Breast epithelium (tissue), 4 donors: Measurements from ENCODE around the gene TMEM41A. TPM values are rescaled to one million over a fixed set of nuclear protein-coding genes. Genes with fewer than 3 reads are reported as not detected.

Experiments used
- DNase-seq, 2 donors: peaks; one replicate each; pipeline ENCODE4 v3.0.0-alpha.2; 2019; ENCODE audit warnings: low spot score in 2 of 2
- H3K27ac ChIP-seq, 2 donors: fragments of 200-600 bp; sonication (generic) in 1 of 2; one replicate each; pipeline ENCODE4 v1.5.1; 2016 to 2019; ENCODE audit warnings: mild to moderate bottlenecking in 1 of 2
- H3K27me3 ChIP-seq, 2 donors: fragments of 200-600 bp; sonication (generic) in 1 of 2; one replicate each; pipeline versions ENCODE4 v1.5.1 to v1.6.0; 2017 to 2019; ENCODE audit warnings: control low read depth in 1 of 2, mild to moderate bottlenecking in 1 of 2
- H3K36me3 ChIP-seq: fragments of 200-600 bp; one replicate; pipeline ENCODE4 v1.5.1; 2019
- H3K4me1 ChIP-seq, 2 donors: fragments of 200-600 bp; sonication (generic); one replicate each; pipeline ENCODE4 v1.5.1; 2016 to 2019; ENCODE audit warnings: control low read depth in 1 of 2
- H3K4me3 ChIP-seq, 3 donors: fragments of 200-600 bp; sonication (generic); 1 replicate in 2 of 3; 2 replicates in 1 of 3; pipeline ENCODE4 v1.5.1; 2016 to 2019; ENCODE audit warnings: mild to moderate bottlenecking in 3 of 3, moderate library complexity in 2 of 3
- H3K9me3 ChIP-seq, 2 donors: fragments of 200-600 bp; sonication (generic) in 1 of 2; one replicate each; pipeline ENCODE4 v1.5.1; 2016 to 2019; ENCODE audit warnings: control low read depth in 1 of 2
- POLR2A ChIP-seq: fragments of 450-650 bp; IDR thresholded peaks from one replicate; pipeline ENCODE4 v1.6.1; 2016; ENCODE audit warnings: antibody characterized with exemption, mild to moderate bottlenecking, moderate library complexity
- POLR2AphosphoS5 ChIP-seq, 3 donors: sonication (generic); formaldehyde crosslinking; IDR thresholded peaks; one replicate each; pipeline ENCODE4 v1.6.1; 2017; ENCODE audit warnings: antibody characterized with exemption in 3 of 3
- intact Hi-C: fragments of 100-400 bp; cut with DNase I; formaldehyde crosslinking; loops from one replicate; pipeline ENCODE4 v1.15.1; 2023; ENCODE audit warnings: low total_unique reads
- total RNA-seq, 3 donors: library from RNA; depleted of rRNA; stranded (reverse); fragments of >200 nt; gene quantifications; one replicate each; pipeline ENCODE4 v1.1.0, GENCODE V29; 2016
- TF ChIP-seq, protein P1 (sequence below), 3 donors: fragments of 450-650 bp; IDR thresholded peaks; one replicate each; pipeline ENCODE4 v1.5.1; 2016 to 2017; ENCODE audit warnings: antibody characterized with exemption in 3 of 3, mild to moderate bottlenecking in 3 of 3, moderate library complexity in 3 of 3

Gene TMEM41A
- total RNA-seq, 3 donors from 2014 or later = 11.5 to 22.2 (median 15.1) TPM

DNA sequence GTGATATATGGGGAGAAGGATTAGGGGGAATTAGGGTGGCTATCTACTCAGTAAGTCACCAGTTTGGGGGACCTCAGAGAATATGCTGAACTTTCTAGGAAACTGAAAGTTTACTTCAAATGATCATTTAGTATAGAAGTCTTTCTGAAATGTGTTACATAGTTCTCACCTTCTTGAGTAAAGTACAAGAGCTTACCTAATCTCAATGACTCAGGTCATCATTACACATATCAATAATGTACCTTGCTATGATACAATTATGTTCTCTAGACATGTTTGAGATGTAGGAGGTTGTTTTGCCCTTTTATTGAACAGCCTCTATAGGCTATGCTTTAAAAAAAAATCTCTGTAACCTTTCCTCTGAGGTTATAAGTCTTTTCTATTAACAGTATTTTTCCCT is 50.7 kb downstream of the TMEM41A start:
- intact Hi-C loops = no loop called here
- Histone ChIP-seq H3K9me3 (no peaks in the 10 kb centered on the region), H3K36me3 (no peaks in the 10 kb centered on the region), H3K4me1 (no peaks in the 10 kb centered on the region), H3K27ac (no peak overlapping the region), H3K27me3 (no peaks in the 10 kb centered on the region), H3K4me3 (no peak overlapping the region)
- TF ChIP-seq, protein P1, sequence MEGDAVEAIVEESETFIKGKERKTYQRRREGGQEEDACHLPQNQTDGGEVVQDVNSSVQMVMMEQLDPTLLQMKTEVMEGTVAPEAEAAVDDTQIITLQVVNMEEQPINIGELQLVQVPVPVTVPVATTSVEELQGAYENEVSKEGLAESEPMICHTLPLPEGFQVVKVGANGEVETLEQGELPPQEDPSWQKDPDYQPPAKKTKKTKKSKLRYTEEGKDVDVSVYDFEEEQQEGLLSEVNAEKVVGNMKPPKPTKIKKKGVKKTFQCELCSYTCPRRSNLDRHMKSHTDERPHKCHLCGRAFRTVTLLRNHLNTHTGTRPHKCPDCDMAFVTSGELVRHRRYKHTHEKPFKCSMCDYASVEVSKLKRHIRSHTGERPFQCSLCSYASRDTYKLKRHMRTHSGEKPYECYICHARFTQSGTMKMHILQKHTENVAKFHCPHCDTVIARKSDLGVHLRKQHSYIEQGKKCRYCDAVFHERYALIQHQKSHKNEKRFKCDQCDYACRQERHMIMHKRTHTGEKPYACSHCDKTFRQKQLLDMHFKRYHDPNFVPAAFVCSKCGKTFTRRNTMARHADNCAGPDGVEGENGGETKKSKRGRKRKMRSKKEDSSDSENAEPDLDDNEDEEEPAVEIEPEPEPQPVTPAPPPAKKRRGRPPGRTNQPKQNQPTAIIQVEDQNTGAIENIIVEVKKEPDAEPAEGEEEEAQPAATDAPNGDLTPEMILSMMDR (IDR thresholded peaks at IDR 0.05) = no peak
- TF ChIP-seq POLR2AphosphoS5 (IDR thresholded peaks at IDR 0.05) (no peak), POLR2A (no peak)
- DNase-seq = no peak

DNA sequence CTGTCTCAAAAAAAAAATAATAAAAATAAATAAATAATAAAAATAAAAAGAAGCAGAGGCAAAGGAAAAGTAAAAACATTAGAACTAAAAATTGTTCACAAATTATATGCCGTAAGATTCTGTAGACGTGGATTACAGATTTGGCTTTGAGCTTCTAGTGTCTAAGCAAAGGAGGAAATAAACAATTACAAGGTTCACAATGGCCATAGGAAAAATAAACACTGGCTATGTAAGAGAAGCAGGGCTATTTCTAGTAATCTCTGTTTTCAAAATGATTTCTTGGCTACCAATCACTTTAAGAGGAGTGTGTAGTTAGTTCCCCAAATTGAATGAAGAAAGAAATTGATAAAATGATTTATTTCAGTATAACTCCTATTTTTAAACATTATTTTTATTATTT is 54.5 kb downstream of the TMEM41A start:
- TF ChIP-seq, protein P1 (IDR thresholded peaks at IDR 0.05) = no peak
- TF ChIP-seq POLR2AphosphoS5 (IDR thresholded peaks at IDR 0.05) = no peak
- no peak for TF ChIP-seq POLR2A
- Histone ChIP-seq H3K27me3 (no peaks in the 10 kb centered on the region), H3K36me3 (no peaks in the 10 kb centered on the region), H3K4me3 (no peak overlapping the region), H3K4me1 (no peaks in the 10 kb centered on the region), H3K27ac (no peak overlapping the region), H3K9me3 (no peaks in the 10 kb centered on the region)
- DNase-seq = no peak
- intact Hi-C loops = no loop called here

DNA sequence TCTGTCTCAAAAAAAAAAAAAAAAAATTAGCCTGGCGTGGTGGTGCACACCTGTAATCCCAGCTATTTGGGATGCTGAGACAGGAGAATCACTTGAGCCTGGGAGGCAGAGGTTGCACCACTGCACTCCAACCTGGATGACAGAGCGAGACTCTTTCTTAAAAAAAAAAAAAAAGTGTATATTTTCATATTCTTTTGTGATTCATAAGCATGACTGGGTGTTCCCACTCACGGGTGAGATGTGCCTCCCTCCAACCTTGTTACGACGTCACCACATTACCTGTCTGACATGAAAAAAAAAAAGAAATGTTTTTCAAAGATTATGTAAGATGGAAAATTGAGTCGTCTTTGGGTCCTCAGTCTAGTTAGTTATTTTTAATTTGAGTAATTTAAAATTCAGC is 56.8 kb downstream of the TMEM41A start:
- no peak overlapping the region for H3K27ac ChIP-seq
- H3K4me3 ChIP-seq = no peak overlapping the region
- no peaks in the 10 kb centered on the region for H3K9me3 ChIP-seq
- intact Hi-C loops = no loop called here
- DNase-seq = no peak
- no peaks in the 10 kb centered on the region for H3K4me1 ChIP-seq
- TF ChIP-seq, protein P1 (IDR thresholded peaks at IDR 0.05) = no peak
- TF ChIP-seq POLR2A (no peak), POLR2AphosphoS5 (IDR thresholded peaks at IDR 0.05) (no peak)
- H3K27me3 ChIP-seq = no peaks in the 10 kb centered on the region
- no peaks in the 10 kb centered on the region for H3K36me3 ChIP-seq

DNA sequence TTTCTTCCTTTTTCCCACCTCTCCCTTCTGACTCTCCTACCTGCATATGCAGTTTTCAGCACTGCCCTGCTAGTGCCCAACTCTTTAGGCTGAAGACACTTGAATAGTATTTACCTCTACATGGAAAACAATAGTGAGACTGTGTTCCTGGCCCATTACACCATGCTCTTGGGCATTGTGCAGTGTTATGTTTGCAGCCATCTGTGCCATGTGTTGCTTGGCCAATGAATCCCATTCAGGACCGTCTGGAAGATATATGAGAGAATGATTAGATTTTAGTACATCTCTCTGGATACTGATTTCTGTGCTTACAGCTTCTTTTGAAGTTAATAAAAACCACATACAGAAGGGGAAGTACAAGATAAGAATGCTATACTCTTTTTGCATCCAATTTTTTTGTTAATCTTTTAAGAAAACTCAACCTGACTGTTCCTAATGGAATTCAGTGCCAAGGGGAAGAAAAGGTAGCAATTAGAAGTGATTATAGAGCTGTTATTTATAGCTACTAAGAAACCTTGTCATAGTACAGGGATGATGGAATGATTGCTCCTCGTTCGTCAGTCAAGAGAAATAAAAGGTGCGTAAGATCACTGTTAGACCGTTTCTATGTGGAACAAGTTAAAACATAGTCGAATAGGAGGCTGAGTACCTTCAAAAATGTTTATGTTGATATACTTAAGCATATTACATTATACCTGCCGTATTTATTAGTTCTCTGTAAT is 58.9 kb downstream of the TMEM41A start:
- intact Hi-C loops = no loop called here
- TF ChIP-seq, protein P1 (IDR thresholded peaks at IDR 0.05) = no peak
- TF ChIP-seq POLR2A (no peak), POLR2AphosphoS5 (IDR thresholded peaks at IDR 0.05) (no peak)

More for the DNA sequence above, 58.9 kb downstream of the TMEM41A start:
- Histone ChIP-seq H3K9me3 (no peaks in the 10 kb centered on the region), H3K27me3 (no peaks in the 10 kb centered on the region), H3K36me3 (no peaks in the 10 kb centered on the region), H3K4me1 (no peaks in the 10 kb centered on the region), H3K27ac (no peak overlapping the region), H3K4me3 (no peak overlapping the region)
- no peak for DNase-seq

Other genes with a start within 250 kb of the TMEM41A start
- gene EHHADH, start 245.0 kb downstream of the TMEM41A start, total RNA-seq = 10 to 100 TPM in 1 of 3 donors, 1 to 10 TPM in 2; 5.6 to 10.6 (median 6.7) TPM
- gene MAP3K13, start 135.9 kb downstream of the TMEM41A start, total RNA-seq = 10 to 100 TPM in 2 of 3 donors, 1 to 10 TPM in 1; 9.1 to 34.7 (median 23.9) TPM
- 10 to 100 TPM in 1 of 3 donors, 1 to 10 TPM in 1, not detected in 1; 5.6 to 10.4 TPM for gene LIPH, start 53.6 kb upstream of the TMEM41A start, total RNA-seq
- gene SENP2, start 87.3 kb upstream of the TMEM41A start, total RNA-seq = 10 to 100 TPM; 32.0 to 45.2 (median 34.4) TPM